ENCODE data around the gene CTU2.

Gene CTU2

DNA sequence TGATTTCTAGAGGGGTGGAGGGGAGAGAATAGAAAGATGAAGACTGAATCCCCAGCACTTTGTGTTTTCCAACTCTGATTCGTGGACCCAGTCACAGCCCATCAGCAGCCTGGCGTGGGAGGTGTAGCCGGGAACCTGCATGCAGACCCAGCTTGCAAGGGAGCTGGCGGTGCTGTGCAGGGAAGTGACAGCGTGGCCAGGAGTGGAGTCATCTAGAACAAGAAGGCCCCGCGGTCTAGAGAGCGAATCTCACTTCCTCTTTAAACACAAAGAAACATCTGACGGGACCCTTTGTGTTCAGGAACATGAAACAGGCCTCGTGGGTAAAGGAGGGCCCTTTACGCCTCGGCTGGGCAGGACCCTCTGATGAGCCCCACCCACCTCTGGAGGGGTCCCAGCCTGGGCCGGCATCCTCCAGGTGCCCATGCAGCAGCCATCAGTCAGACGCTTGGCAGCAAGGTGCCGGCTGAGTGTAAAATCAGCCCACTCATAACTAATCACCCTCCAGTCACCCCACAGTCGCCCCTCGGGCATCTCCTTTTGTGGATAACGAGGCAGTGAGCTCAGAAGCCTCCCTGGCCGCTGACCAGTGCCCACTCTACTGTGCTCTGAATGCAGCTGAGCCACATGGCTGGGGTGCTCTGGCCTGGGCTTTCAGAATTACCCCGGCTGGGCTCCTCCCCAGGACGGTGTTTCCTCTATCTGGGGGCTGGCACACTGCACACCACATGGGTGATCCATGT is 24.4 kb upstream of the CTU2 start:
- DNase-seq, result peak; percentile 59 to 70

GRCh38 chr16:88684569-88685155 is 21.6 kb upstream of the CTU2 start:
- DNase-seq, result no peak

GRCh38 chr16:88685156-88686061 is 20.9 kb upstream of the CTU2 start:
- DNase-seq, result no peak

DNA sequence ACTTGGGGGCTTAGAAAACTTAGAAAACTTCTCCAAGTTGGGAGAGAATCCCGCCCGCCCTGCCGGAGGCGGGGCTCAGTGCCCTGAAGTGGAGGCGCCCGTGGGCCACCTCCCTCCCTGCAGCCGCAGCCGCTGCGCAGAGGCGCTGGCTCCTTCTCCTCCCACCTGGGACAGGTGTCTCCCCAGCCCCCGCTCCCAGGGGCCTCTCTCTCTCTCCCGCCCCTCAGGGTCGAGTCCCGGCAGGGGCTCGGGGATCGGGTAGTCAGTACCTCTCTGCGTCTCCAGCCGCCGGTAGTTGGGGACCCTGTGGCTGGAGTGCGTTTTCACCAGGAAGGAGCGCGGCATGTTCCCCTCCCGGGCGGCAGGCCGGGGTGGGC is 20.3 kb upstream of the CTU2 start:
- no peak for DNase-seq

DNA sequence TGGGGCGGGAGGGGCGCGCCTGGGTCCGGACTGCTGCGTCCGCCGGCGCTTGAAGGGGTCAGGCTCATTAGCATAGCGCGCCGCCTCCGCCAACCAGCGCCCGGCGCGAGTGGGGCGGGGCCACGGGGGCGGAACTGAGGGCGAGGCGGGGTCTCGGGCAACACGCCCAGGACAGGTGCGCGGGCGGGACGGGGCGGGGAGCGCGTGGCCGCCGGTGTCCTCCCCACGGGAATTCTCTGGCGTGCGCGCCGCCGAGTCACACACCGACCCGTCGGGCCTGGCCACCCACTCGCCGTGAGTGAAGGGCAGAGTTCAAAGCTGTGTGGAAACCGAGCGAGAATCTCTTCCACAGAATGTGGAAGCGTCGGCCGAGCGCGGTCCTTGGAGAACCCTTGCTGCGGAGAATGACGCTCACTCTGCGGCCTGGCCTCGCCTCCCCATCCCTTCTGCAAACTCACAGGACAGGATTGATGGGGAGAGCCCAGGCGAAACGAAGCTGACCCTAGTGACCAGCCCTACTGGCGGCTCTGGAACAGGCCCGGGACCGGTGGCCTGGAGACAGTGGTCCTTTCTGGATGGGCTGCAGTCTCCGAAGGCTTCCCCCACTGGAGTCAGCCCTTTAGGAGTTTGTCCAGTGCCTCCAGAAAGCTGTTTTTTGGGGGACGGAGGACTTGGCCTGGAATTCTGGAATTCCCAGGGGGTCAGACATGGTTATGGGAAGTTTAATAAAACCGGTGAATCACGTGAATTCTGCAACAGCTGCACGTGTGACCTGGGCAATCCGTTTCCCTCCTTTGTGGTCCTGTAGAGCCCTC is 19.7 kb upstream of the CTU2 start, which contains the start of gene SNAI3:
SNAI3 (minus strand) TSS at position 69 of the 815 bp plus-strand sequence. CDS start 101 bp downstream, outside the sequence.
- peak; percentile 82 to 88 for DNase-seq

GRCh38 chr16:88687254-88687576 is 19.1 kb upstream of the CTU2 start:
- DNase-seq, result no peak

DNA sequence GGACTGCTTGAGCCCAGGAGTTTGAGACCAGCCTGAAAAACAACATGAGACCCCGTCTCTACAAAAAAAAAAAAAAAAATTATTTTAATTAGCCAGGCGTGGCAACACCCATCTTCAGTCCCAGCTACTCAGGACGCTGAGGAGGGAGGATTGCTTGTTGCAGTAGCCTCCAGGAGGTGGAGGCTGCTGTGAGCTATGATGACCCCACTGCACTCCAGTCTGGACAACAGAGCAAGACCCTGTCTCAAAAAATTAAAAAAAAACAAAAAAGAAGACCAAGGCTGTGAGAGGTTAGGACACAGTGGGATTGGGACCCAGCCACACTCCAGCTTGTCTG is 18.7 kb upstream of the CTU2 start:
- no peak for DNase-seq

- no peak for DNase-seq
These were observed 18.1 kb upstream of the CTU2 start for GRCh38 chr16:88688013-88688778.

DNA sequence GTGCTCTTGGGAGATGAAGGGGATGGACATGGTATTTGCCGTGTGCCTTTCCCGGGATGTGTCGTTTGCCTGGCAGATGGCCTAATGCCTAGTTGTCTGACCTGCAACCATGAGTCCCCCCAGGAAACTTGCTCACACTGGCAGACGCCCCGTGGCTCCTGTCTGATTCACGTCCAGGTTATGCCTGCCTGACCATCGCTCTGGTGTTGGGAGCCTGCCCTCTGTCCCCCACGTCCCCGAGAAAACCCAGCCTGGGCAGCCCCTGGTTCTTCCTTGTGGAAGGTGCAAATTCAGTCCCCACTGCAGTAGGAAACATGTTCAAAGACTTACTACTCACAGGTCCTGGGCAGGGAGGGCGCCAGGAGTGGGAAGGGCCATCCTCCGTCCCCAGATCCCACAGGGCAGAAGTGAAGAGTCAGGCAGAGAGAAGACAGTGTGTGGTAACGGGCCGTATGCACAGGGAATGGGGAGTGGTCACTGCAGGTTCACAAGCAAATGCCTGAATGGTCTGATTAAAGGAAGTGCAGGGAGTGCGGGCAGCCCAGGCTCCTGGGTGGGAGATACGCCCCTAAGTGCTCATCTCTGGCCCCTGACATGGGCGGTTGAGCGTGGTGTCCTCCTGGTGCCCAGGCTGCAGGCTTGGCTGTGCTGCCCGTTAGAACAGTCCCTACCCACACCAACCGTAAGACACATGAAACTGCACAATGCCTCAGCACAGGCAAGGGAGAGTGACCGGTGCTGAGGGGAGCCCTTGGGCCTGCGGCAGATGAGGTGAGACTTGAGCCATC is 15.8 kb upstream of the CTU2 start:
- no peak for DNase-seq

DNA sequence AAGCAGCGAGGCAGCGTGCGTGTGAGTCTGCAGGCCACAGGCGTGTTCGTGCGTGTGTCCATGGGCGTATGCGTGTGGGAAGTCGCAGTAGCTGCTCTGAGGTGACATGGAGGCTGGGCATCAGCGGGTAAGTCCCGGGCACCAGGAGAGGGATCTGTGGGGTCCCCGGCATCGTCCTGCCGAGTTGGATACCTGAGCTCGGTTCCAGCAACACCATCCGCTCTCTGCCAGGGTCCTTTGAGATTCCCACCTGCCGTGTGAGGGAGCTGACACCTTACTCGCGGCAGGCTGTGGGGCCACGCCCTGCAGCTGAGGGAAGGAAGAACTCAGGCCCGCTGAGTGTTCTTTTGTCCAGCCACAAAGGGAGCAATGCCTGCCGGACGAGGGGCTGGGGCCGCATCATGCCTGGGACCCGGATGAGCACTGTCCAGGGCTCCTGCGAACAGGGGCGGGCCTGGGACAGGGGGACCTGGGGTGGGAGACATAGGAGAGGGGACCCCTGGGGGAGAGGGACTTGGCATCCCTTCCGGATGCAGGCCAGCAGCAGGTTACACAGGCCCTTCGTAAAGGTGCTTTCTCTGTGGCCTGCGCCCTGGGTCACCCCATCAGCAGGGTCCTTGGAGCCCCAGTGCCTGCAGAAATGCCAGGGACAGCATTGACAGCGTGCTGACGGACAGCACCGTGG is 15.0 kb upstream of the CTU2 start:
- DNase-seq, result no peak

DNA sequence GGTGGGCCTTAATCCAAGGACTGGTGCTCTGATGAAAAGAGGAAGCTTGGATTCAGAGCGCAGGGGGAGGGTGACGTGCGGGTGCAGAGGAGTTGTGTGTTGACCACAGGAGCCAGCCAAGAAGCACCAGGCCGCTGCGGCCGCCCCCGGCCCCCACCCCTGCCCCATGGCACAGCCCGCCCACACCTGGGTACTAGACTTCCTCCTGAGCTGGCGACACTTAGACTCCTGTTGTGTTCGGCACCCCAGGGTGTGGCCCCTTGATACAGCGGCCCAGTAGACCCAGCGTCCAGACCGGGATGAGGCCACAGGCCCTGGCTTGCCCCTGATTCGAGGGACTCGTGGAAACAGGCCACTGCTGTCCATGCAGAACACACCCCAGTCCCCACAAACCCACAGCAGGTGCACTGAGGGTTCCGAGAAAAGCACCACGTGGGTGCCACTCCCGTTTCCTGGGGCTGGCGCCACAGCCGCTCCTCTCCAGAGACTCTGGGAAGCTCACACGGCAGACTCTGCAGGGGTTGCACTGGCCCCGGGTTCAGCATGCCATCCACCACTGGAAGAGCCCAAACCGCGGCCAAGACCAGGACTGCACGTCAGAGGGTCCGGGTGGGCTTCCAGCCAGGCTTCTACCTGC is 14.3 kb upstream of the CTU2 start:
- DNase-seq, result no peak

DNA sequence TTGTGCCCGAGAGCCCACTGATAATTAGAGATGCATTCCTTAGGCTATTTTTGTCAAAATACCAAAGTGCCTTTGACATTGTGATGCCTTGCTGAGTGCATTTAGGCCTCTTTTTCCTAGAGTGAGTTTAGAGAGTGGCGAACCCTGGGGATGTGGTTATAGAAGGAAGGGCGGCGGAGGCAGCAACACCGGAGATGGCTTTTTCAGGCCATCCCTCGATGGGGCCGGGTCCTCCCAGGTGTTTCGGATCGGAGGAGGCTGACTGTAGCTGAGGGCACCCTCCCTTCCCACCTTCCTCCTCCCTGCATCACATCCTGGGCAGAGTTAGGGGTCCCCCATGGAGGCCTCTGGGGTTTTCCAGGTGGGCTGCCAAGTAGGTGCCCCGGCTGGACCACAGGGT is 13.4 kb upstream of the CTU2 start:
- DNase-seq, result no peak

DNA sequence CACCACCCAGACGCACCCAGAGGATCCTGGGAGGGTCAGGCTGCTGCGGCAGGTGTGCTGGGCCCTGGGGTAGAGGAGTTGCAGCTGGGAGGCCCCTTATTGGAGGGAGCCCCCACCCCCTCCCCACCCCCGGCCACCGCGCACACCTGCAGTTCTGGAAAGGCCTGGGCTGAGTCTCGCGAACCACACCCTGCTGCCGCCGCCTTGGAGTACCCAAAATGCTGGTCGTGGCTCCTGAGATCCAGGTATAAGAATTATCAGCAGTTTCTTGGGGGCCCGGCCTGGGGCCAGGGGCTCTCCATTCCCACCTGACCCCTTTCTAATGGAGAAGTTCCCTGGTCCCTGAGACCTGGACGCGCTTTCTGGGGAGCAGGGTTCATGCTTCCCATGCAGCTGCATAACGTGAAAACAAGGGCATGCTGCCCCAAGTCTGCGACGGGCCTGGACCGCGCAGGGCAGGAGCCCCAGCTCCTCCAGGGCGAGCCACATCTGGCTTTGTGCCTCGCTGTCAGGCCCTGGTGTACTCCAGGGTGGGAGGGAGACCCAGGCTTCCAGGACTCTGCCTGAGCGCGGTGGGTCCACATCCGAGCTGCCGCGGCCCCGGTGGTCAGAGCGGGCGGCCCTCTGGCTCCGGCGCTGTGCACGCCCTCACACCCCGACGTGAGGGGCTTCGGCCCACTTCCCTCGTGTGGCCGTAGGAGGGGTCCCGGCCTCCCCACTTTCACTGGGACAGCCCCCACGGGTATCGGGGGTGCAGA is 12.7 kb upstream of the CTU2 start:
- no peak for DNase-seq

DNA sequence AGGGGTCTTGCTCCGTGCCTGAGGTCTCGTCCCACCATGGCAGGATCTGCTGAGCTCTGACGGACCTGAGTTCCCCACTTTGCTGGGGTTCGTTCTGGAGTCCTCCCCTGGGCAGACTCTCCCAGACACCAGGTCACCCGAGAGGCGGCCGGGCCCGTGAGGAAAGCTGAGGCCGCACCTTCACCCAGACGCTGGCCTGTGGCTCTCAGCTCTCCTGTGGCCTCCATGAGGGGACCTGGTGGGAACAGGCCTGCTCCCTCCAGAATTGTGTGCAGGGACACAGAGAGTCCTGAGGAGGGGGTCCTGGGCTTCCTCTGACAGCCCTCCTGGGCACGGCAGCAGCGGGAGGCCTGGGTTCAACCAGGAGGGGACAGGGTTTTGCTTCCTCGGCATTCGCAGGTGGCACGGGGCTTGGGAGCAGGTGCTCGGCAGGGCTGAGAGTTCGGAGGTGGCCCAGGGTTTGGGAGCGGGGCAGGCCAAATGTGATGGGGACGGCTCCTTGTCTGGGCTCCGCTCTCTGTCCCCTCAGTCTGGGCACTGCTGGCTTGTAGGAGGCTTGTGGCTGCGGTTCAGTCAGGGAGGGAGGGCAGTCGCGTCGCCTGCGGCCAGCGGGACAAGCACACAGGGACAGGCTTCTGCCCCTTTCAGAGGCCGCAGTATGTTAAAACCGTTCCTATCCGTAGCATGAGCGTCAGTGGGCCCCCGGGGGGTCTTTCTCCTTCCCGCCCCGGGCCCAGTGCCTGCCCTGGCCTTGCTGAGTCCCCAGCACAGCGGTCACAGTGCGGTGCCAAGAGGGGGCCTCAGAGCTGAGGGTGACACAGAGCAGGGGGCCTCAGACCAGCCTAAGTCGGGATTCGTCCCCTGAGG is 11.8 kb upstream of the CTU2 start:
- no peak for DNase-seq

GRCh38 chr16:88695218-88695617 is 11.1 kb upstream of the CTU2 start:
- no peak for DNase-seq

GRCh38 chr16:88695753-88696152 is 10.6 kb upstream of the CTU2 start:
- DNase-seq, result no peak

DNA sequence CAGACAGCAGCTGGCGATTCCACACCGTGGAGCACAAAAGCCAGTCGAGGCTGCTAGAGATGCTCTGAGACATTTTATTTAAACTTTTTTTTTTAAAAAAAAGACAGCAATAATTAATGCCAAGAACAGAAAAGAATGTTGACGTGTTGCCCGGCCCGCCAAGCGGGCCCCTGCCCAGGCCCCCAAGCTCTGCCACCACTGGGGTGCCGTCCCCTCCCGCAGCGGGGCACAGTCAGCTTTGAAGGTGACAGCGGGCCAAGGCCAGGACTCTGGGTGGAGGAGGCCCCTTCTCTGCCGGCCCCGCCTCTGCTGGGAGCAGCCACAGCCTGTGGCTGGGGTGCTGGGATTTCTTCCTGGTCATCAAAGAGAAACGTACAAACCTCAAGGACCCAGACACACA is 9.9 kb upstream of the CTU2 start:
- DNase-seq, result no peak

DNA sequence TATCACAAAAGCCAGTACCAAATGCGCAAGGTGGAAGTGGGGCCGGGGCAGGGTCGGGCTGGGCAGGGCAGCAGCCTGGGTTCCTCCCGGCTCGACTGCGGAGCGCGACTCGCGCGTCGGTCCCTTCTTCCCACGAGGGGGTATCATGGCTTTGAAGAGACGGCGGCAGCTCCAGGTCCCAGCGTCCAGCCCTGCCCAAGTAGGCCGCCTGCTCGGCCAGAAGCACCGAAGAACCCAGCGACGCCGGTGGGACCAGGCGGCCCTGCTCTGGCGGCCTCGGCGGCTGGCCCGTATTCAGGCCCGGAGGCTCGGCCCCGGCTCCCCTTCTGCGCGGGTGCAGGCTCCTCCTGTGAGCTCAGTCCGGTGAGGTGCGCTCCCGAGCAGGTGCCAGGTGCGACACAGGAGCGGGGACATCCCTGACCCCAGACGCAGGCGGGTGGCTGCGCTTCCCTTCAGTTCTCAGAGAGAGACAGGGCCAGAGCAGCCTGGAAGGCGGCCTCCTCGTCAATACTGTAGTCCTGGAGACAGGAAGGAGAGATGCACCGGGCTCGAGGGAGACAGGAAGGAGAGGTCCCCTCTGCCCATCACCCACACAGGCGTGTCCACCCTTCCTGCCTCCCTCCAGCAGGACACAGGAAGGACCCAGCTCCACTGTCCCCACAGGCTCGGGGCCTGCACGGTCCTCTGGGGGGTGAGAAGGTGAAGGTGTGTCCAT is 9.0 kb upstream of the CTU2 start:
- no peak for DNase-seq

All from stimulated activated CD4-positive, alpha-beta T cell treated with anti-CD3 and anti-CD28 coated beads, Interleukin-2, amount 100 ng/mL, for 48 hours (primary cell).